Natural killer cell (primary cell): ENCODE measurements around the gene ADAMTSL1. TPM values are rescaled to one million over a fixed set of nuclear protein-coding genes. Genes with fewer than 3 reads are reported as not detected.

Source experiments
- ATAC-seq, 3 donors: fragments of 150-1000 bp in 2 of 3; fragments of 200-7000 bp in 1 of 3; cut with Tn5 transposase; 1 replicate in 1 of 3; 2 replicates in 2 of 3; pipeline ENCODE4 v1.10.0; 2021; ENCODE audit warnings: mild to moderate bottlenecking in 2 of 3, moderate library complexity in 2 of 3
- DNase-seq, 2 donors: peaks; one replicate each; pipeline versions ENCODE4 v3.0.0 to v3.0.0-alpha.2; 2013 to 2021; ENCODE audit warnings: mixed read lengths in 1 of 2
- H3K27ac ChIP-seq: one replicate; pipeline ENCODE4 v1.5.1; 2013; ENCODE audit warnings: mild to moderate bottlenecking, low read length
- H3K27me3 ChIP-seq: one replicate; pipeline ENCODE4 v1.6.1; 2013; ENCODE audit warnings: low read length; ENCODE audit not compliant: control insufficient read depth, insufficient read depth
- H3K36me3 ChIP-seq: one replicate; pipeline ENCODE4 v1.6.1; 2013; ENCODE audit warnings: low read length; ENCODE audit not compliant: control insufficient read depth, insufficient read depth
- H3K4me1 ChIP-seq: one replicate; pipeline ENCODE4 v1.6.1; 2013; ENCODE audit warnings: low read length; ENCODE audit not compliant: control insufficient read depth, insufficient read depth
- H3K4me3 ChIP-seq: one replicate; pipeline ENCODE4 v1.5.1; 2013; ENCODE audit warnings: low read length
- H3K9me3 ChIP-seq: one replicate; pipeline ENCODE4 v1.6.1; 2013; ENCODE audit warnings: low read length; ENCODE audit not compliant: control insufficient read depth, insufficient read depth
- H3K27ac Mint-ChIP-seq, 2 donors: one replicate each; pipeline ENCODE4 v1.8.0; 2022; ENCODE audit warnings: mild to moderate bottlenecking in 2 of 2, mixed read lengths in 2 of 2, moderate library complexity in 1 of 2
- H3K27me3 Mint-ChIP-seq, 2 donors: one replicate each; pipeline ENCODE4 v1.8.0; 2022; ENCODE audit warnings: low read depth in 2 of 2, mixed read lengths in 2 of 2
- H3K36me3 Mint-ChIP-seq: one replicate; pipeline ENCODE4 v1.8.0; 2022; ENCODE audit warnings: mixed read lengths
- H3K4me1 Mint-ChIP-seq, 2 donors: one replicate each; pipeline ENCODE4 v1.8.0; 2022; ENCODE audit warnings: mixed read lengths in 2 of 2
- H3K4me3 Mint-ChIP-seq: one replicate; pipeline ENCODE4 v1.8.0; 2022; ENCODE audit warnings: mild to moderate bottlenecking, moderate library complexity, mixed read lengths
- H3K9me3 Mint-ChIP-seq, 2 donors: one replicate each; pipeline ENCODE4 v1.8.0; 2022; ENCODE audit warnings: mixed read lengths in 2 of 2
- CTCF ChIP-seq: fragments of 200-600 bp; IDR thresholded peaks from one replicate; pipeline ENCODE4 v1.8.0; 2022; ENCODE audit warnings: antibody characterized with exemption
- WGBS: methylation state at CpG from one replicate; pipeline ENCODE4 v1.1.7; 2013; ENCODE audit warnings: missing lambda C conversion rate; ENCODE audit not compliant: insufficient coverage; 5-methylcytosine and 5-hydroxymethylcytosine counted together
- intact Hi-C: fragments of 100-400 bp; cut with micrococcal nuclease; formaldehyde crosslinking; loops from one replicate; pipeline ENCODE4 v1.14.2; 2022
- total RNA-seq, 4 donors: library from RNA; stranded (reverse); fragments of 120-200 nt in 1 of 4; gene quantifications; one replicate each; pipeline versions ENCODE4 v1.2.3 to v1.2.4, GENCODE V29; 2013 to 2022

The ADAMTSL1 gene
- total RNA-seq, 3 donors from 2014 or later (not counting 1 experiment from before 2014, with no cell fraction given): not detected

GRCh38 chr9:18935541-18935940 lies 461.6 kb downstream of the ADAMTSL1 start:
- Histone ChIP-seq H3K4me1 (no peaks in the 10 kb centered on the region), H3K27me3 (no peaks in the 10 kb centered on the region), H3K4me3 (no peak overlapping the region), H3K36me3 (no peaks in the 10 kb centered on the region), H3K9me3 (no peaks in the 10 kb centered on the region), H3K27ac (no peak overlapping the region)
- no peaks in the 10 kb centered on the region for H3K9me3 Mint-ChIP-seq
- intact Hi-C loops: no loop called here
- no peaks in the 10 kb centered on the region for H3K4me1 Mint-ChIP-seq
- DNase-seq: no peak
- ATAC-seq: no peak
- 83% methylated on average over 1 of the region's 2 CpGs for WGBS
- no peak overlapping the region for H3K27ac Mint-ChIP-seq
- TF ChIP-seq CTCF: no peak
- peaks cover 6 to 11% of the 10 kb centered on the region in 2 donors for H3K27me3 Mint-ChIP-seq
- no peak overlapping the region for H3K4me3 Mint-ChIP-seq
- H3K36me3 Mint-ChIP-seq: no peaks in the 10 kb centered on the region

DNA sequence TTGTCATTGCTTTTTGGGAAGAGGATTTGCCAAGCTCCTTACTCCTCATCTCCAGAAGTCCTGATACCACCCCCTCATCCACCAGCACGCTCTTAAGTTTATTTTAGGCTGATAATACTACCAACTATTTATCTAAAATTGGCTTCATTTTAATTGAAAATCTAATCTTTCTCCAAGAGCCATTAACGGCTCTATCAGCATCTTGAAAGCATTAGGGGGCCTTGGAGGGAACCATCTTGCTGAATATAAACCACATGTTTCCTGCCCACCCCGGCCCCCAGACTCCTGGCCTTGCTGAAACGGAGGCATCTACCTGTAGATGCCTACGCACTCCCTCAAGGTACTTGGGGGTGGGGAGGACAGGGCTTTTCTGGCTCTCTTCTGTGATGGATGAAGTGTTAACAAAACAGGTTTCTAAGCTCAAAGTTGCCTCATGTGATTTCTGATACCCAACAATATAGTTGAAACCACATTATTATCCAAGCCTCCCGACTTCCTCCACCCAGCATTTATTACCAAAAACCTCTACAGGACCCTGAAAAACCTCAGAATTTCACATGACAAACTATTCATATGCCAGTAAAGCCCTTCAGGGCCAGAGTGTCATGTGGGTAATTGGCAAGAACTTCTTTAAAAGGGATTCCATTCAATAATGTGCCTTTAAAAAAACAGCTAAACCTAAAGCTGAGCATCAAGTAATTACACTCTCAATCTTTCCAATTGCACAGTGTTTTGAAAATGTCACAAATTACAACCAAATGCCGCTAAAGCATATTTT lies 462.3 kb downstream of the ADAMTSL1 start:
- Mint-ChIP-seq H3K36me3 (no peaks in the 10 kb centered on the region), H3K9me3 (no peaks in the 10 kb centered on the region), H3K4me1 (no peaks in the 10 kb centered on the region), H3K4me3 (no peak overlapping the region), H3K27ac (no peak overlapping the region), H3K27me3 (peaks cover 6 to 11% of the 10 kb centered on the region in 2 donors)
- Histone ChIP-seq H3K27me3 (no peaks in the 10 kb centered on the region), H3K4me3 (no peak overlapping the region), H3K4me1 (no peaks in the 10 kb centered on the region), H3K36me3 (no peaks in the 10 kb centered on the region), H3K27ac (no peak overlapping the region), H3K9me3 (no peaks in the 10 kb centered on the region)
- intact Hi-C loops: no loop called here
- no peak for TF ChIP-seq CTCF
- WGBS: 48% methylated on average over 6 of the region's 7 CpGs
- no peak for DNase-seq
- no peak for ATAC-seq

- Histone ChIP-seq H3K4me3 (no peak overlapping the region), H3K36me3 (no peaks in the 10 kb centered on the region), H3K27ac (no peak overlapping the region), H3K27me3 (no peaks in the 10 kb centered on the region), H3K4me1 (no peaks in the 10 kb centered on the region), H3K9me3 (no peaks in the 10 kb centered on the region)
- no peak overlapping the region for H3K4me3 Mint-ChIP-seq
- TF ChIP-seq CTCF: no peak
- no peak for DNase-seq
- WGBS: 91% methylated on average over 5 of the region's 5 CpGs
- peaks cover 6 to 9% of the 10 kb centered on the region in 2 donors for H3K27me3 Mint-ChIP-seq
- H3K4me1 Mint-ChIP-seq: no peaks in the 10 kb centered on the region
- no peak for ATAC-seq
- no peaks in the 10 kb centered on the region for H3K36me3 Mint-ChIP-seq
- H3K27ac Mint-ChIP-seq: no peak overlapping the region
- intact Hi-C loops: no loop called here
- H3K9me3 Mint-ChIP-seq: no peaks in the 10 kb centered on the region
Measured at GRCh38 chr9:18939943-18940342, 466.0 kb downstream of the ADAMTSL1 start.
